Measurements from ENCODE around the gene ZNF385A.
"Not testable (repeated sequence)": the region's sequence is repeated elsewhere in the genome, so short reads cannot be mapped to it uniquely, and the experiment has no call there.

The ZNF385A gene

DNA sequence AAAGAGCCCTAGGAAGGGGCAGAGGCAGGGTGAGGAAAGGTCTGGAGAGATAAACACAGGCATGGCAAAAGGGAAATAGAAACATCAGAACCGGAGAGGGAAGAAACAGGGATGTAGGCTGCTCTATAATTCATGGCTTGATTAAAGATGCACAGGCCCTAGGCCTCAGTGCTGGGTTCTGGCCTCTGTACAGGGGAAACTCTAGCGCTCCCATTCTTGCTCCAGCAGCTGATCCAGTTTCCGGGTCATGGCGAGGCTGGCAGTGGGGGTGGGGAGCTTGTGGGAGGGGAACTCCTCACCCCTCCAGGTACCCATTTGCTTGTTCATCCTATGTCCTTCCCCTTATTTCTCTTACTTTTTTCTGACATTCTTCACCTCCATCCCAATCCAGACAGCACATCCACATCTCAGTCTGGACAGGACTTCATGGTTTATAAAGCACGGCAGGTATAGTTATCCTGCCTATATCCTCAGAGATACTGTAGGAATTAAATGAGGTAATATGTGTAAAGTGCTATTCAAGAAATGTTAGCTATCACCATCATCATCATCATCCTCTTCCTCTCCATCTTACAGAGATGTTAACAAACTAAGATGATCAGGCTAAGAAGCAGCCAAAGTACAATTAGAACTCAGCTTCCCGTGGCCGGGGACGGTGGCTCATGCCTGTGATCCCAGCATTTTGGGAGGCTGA, 12.3 kb downstream of the ZNF385A start:
- no peak for DNase-seq

- peak in 2 of 3 experiments; percentile 62 to 85 for DNase-seq
These were observed 13.0 kb downstream of the ZNF385A start for GRCh38 chr12:54371328-54372112.

DNA sequence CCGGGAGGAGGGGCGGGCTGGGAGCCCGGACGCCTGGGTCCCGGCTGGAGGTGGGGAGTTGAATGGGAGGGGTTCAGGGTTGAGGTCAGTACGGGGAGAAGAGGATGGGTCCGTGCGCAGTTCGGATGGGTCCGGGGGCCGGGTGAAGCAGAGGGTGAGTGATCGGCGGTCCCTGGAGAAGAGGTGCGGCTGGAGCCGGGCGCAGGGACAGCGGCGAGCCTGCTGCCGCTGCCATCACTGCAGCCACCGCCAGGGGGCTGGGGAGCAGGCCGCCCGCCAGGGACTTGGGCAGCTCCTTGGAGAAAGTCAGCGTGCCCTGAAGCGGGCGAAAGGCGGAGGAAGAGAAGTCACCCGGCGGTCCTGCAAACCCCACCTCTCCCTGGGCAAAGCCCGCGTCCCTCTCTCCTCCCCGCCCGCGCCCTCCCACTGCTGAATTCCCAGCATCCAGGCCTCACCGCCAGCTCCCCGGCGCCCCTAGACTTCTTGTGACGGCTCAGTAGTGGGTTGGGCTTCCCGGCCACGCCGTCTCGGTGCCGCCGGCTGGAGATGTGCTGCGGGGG, 14.3 kb downstream of the ZNF385A start:
- peak in 1 of 3 experiments; percentile 77 for DNase-seq

GRCh38 chr12:54369597-54370131, 14.9 kb downstream of the ZNF385A start:
- DNase-seq = no peak

GRCh38 chr12:54368709-54369596, 15.6 kb downstream of the ZNF385A start:
- peak; percentile 77 to 94 (median 91) for DNase-seq

DNA sequence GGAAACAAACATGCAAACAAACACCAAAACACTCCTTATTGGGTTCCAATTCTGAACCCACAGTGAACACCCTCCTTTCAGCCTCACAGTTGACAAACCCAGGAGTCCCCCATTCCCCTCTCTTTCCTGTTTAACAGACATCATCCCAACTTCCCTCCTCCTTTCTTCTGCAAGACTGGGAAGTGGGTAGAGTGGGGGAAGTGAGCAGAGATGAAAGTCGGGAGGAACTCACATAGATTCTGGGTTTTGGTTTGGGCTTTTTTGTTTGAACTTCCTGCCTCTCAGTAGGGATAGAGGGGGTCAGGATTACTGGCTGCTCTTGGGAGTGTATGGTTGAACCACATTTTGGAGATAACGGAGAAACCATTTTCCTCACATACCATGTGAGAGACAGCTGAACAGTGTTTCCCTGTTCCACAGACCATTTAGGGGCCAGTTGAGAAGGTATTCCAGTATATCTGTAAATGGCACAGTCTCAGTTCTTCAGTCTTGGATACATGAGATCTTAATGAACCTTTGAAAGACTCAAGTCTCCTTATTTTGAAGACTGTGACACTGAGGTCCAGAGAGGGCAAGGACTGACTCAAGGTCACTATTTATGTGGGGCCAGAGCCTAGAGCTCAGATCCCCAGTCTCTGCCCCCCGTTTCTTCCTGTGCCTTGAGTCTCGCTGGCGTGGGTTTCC, 16.4 kb downstream of the ZNF385A start:
- no peak for DNase-seq

- DNase-seq = no peak
These were observed 20.1 kb downstream of the ZNF385A start, which contains the start of gene GPR84 for GRCh38 chr12:54364413-54364812. Gene GPR84, minus strand, starts transcription at chr12:54364486. Its CDS starts 635 bp downstream, at chr12:54363851.

GRCh38 chr12:54363618-54364017, 20.9 kb downstream of the ZNF385A start:
- no peak for DNase-seq

- DNase-seq = no peak
These were observed 21.5 kb downstream of the ZNF385A start for GRCh38 chr12:54363047-54363446.

DNA sequence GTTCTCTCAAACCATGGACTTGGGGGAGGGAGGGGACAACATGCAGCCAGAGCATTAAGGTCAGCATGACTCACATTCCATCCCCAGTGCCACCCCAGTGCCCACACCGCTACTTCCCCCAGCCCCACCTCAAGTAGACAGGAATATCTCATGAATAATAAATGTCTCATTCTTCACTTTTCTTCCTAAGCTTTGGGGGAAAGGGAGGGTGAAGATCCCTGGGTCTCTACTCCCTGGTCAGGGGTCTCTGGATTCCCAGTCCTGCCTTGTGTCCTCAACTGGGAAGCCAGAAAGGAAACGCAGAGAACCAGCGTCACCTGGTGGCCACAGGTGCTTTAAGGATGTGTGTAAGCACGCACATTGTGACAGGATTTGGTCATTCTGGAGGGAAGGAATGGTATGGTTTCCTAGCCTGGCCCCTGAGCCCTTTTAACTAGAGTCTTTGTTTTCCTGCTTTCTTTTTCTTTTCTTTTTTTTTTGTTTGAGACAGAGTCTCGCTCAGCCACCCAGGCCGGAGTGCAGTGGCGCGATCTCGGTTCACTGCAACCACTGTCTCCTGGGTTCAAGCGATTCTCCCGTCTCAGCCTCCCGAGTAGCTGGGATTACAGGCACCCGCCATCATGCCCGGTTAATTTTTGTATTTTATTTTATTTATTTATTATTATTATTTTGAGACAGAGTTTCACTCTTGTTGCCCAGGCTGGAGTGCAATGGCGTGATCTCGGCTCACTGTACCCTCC, 23.6 kb downstream of the ZNF385A start:
- DNase-seq = peak; percentile 86 to 94 (median 91)

- no peak for DNase-seq
These were observed 24.7 kb downstream of the ZNF385A start for GRCh38 chr12:54359762-54360351.

DNA sequence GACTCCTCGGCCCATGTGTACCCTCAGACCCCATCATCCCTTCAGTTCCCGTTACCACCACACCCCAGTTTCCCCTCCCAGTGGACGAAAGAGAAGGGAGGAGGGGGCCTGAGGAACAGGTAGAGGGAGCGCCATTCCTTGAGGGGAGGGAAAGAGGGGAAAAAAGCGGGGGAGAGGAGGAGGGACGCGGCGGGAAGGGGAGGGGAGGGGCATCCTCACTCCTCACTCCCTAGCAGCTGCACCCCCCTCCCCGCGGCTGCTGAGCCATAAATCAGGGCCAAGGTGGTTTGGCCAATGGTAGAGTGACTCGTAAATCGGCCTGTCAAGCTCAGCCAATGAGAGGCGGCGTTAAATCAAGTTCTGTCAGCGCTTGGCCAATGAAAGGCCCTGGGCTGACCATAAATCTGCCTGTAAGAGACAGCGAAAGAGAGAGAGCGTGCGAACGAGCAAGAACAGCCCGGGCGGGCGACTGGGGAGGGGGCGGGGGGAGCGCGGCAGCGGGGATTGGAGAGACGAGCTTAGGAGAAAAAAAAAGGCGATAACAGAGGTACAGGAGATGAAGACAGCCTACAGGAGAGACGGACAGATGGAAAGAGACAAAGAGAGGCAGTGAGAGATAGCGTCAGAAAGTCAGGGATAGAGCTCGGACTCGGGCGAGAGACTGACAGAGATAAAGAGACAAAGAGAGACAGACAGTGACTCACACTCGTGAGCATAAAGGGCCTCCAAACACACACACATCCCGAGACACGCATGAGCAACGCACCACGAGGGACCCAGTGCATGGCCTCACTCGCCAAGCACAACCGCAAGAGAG, 25.4 kb downstream of the ZNF385A start:
- DNase-seq = peak; percentile 100

DNA sequence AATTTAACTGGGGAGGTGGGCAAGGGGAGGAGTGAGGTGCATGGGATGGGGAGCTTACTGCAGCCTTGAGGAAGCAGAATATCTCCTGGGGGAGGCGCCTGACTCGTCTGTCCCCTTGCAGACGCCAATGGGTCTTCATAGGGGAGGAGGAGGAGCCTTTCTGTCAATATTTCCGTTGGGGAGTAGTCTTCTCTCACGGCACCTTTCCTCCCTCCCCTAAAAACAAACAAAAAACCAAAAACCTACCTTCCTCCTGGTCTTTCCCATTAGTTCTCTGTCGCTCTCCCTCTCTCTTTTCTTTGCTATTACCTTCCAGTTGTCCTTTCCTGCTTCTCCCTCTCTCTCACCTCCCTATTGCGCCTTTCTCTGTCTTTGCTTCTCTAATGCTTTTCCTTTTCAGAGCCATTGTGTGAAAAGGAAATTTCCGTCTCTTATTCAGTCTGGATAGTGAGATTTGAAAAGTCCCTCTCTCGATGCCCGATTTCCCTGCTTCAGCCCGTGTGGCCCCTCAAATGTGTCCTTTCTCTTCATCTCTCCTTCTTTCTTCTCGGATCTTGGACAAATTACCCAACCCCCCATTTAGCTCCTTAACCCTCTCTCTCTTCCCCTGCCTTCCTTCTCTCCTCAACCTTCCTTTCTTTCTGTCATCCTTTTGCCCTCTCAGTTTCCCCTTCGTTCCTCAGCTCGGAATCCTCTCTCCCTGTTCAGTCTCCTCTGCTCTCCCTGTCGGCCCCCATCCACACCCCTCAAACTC, 26.2 kb downstream of the ZNF385A start:
- DNase-seq = peak; percentile 74 to 82 (median 78)

- DNase-seq = no peak
These were observed 26.9 kb downstream of the ZNF385A start for GRCh38 chr12:54357506-54358190.

DNA sequence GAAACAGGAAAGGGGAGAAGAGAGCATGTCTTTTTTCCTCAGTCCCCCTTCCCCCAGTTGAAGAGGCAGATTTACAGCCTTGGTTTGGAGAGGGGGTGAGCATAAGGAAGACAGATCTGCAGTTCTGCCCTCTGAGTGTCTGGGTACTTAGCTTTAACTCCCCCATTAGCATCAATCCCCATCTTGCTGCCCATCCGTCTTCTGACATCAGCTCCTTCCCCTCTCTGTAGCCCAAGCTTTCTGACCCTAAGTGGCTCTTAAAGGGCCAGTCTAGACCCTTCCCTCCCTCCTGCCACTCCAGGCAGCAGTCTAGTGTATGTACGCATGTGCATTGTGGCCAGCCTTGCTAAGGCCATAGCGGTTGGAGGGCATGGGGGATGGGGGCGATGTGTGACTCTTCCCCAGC, 27.6 kb downstream of the ZNF385A start:
- DNase-seq = peak; percentile 40 to 71 (median 67)

GRCh38 chr12:54356228-54356627, 28.3 kb downstream of the ZNF385A start:
- DNase-seq = no peak

DNA sequence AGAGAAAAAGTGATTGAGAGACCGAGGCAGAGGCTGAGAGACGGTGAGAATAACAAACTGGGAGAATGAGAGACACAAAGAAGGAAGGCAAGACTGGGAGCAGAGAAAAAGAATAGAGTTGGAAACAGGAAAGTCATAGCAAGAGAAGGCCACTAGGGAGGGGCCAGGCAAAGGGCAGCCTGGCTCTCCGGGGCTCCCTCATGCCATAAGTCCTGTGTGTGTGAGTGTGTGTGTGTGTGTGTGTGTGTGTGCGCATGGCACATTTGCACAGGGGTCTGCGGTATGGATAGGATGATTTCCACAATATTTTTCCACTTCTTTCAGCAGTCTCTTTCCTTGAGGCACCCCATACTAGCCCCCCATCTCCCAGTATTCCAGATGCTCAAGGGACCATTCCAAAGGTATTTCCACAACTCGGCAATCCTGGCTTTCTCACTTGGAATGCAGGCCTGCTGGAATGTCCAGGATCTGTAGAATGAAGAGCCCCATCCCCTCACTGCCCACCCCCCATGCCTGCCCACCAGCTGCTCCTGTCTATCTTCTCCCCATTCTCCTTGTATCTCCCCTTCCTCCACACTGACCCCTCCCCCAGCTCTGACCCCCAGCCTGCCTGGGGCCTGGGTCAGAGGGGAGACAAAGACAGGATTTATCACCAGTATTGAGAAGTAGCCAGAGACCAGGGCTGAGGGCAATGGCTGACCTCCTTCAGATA, 29.3 kb downstream of the ZNF385A start:
- no peak for DNase-seq

GRCh38 chr12:54354271-54354670, 30.3 kb downstream of the ZNF385A start:
- DNase-seq = not testable (repeated sequence)

Data from NCI-H1417 (cell line).